VCaP (cell line): ENCODE measurements around the gene C1QTNF1.

Experiments used
- H3K27ac ChIP-seq: fragments of 450-650 bp; 2 replicates; pipeline ENCODE4 v1.5.1; 2017
- CTCF ChIP-seq: fragments of 450-650 bp; conservative IDR thresholded peaks from 2 replicates; pipeline ENCODE4 v1.5.1; 2017; ENCODE audit warnings: mild to moderate bottlenecking, moderate library complexity

C1QTNF1 gene

GRCh38 chr17:78998311-78999055 is 25.5 kb upstream of the C1QTNF1 start:
- H3K27ac ChIP-seq = peak overlapping the region; percentile 90
- TF ChIP-seq CTCF = peak; percentile 37

GRCh38 chr17:78999056-78999768 is 24.8 kb upstream of the C1QTNF1 start:
- TF ChIP-seq CTCF = no peak
- H3K27ac ChIP-seq = peak overlapping the region; percentile 90

GRCh38 chr17:78999947-79000395 is 24.0 kb upstream of the C1QTNF1 start:
- TF ChIP-seq CTCF = no peak
- H3K27ac ChIP-seq = peak overlapping the region; percentile 90

GRCh38 chr17:79000396-79001189 is 23.4 kb upstream of the C1QTNF1 start:
- TF ChIP-seq CTCF = no peak
- H3K27ac ChIP-seq = peak overlapping the region; percentile 90

GRCh38 chr17:79001190-79002020 is 22.6 kb upstream of the C1QTNF1 start:
- peak overlapping the region; percentile 90 for H3K27ac ChIP-seq
- TF ChIP-seq CTCF = no peak

- H3K27ac ChIP-seq = peak overlapping the region; percentile 90
- TF ChIP-seq CTCF = no peak
Measured at GRCh38 chr17:79002291-79002690, 21.7 kb upstream of the C1QTNF1 start.
